HG03565 (cell line): ENCODE measurements around the gene ARHGAP9.
"Not testable (repeated sequence)": the region's sequence is repeated elsewhere in the genome, so short reads cannot be mapped to it uniquely, and the experiment has no call there.

Source experiments
- ATAC-seq: cut with Tn5 transposase; IDR thresholded peaks from one replicate; pipeline ENCODE4 v1.9.1; 2021; ENCODE audit warnings: mild to moderate bottlenecking, moderate library complexity; ENCODE audit not compliant: unreplicated experiment

Gene ARHGAP9

DNA sequence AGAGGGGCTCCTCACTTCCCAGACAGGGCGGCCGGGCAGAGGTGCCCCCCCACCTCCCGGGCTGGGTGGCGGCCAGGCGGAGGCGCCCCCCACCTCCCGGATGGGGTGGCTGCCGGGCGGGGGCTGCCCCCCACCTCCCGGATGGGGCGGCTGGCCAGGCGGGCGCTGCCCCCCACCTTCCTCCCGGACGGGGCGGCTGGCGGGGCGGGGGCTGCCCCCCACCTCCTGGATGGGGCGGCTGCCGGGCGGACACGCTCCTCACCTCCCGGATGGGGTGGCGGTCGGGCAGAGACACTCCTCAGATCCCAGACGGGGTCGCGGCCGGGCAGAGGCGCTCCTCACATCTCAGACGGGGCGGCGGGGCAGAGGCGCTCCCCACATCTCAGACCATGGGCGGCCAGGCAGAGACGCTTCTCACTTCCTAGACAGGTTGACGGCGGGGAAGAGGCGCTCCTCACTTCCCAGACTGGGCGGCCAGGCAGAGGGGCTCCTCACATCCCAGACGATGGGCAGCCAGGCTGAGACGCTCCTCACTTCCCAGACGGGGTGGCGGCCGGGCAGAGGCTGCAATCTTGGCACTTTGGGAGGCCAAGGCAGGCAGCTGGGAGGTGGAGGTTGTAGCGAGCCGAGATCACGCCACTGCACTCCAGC is 15.5 kb upstream of the ARHGAP9 start:
- not testable (repeated sequence) for ATAC-seq

DNA sequence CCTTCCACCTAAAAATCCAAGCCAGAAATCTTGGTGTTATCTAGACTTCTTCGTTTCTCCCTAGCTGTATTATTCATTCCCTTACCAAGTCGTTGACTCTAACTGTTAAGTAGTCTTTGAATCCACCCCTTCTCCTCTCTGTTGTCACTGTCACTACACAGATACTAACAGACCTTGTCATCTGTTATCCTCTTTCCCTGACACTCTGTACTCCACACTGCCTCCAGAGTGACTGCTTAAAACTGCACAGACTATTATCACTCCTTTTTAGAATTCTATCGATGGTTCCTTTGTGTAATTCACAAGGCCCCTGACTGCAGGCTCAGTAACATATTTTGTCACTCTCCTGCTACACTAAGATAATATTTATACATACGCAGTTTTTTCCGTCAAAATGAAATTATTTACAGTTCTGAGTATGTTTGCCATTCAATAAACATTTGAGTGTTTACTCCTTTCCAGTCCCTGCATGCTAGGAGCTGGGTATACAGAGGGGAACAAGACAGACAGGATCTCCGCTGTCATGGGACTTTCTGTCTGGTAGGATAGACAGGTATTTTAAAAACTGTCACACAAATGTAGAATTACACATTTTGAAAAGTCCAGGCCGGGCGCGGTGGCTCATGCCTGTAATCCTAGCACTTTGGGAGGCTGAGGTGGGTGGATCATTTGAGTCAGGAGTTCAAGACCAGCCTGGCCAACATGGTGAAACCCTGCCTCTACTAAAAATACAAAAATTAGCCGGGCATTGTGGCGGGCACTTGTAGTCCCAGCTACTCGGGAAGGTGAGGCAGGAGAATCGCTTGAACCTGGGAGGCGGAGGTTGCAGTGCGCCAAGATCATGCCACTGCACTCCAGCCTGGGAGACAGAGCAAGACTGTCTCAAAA is 12.0 kb upstream of the ARHGAP9 start:
- ATAC-seq: no peak

DNA sequence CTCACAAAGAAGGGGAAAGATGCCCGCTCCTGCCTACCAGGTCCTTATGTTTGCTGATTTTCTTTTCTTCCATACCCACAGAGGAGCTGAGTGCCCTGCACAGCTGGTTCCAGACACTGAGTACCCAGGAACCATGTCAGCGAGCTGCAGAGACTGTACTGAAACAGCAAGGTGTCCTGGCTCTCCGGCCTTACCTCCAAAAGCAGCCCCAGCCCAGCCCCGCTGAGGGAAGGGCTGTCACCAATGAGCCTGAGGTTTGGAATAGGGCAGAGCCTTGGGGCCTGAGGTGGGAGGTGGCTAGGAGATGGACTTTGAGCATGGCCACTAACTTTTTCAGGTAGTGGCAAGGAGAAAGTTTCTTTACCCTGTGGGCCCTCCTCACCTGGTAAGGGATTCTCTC is 10.5 kb upstream of the ARHGAP9 start:
- ATAC-seq: no peak

DNA sequence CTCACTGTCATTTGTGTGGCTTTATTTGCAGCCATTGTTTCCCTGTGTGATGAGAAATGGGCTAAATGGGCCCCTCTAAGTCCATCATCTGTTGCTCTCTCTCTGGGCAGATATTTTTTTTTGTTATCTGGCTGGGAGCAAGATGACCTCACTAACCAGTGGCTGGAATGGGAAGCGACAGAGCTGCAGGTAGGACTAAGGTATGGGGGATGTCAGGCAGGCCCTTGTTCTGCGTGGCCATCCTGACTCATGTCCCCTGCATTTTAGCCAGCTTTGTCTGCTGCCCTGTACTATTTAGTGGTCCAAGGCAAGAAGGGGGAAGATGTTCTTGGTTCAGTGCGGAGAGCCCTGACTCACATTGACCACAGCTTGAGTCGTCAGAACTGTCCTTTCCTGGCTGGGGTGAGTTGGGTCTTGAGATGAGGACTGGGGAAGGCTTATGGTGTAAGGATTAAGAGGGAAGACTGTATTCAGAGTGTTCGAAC is 9.5 kb upstream of the ARHGAP9 start:
- ATAC-seq: no peak

DNA sequence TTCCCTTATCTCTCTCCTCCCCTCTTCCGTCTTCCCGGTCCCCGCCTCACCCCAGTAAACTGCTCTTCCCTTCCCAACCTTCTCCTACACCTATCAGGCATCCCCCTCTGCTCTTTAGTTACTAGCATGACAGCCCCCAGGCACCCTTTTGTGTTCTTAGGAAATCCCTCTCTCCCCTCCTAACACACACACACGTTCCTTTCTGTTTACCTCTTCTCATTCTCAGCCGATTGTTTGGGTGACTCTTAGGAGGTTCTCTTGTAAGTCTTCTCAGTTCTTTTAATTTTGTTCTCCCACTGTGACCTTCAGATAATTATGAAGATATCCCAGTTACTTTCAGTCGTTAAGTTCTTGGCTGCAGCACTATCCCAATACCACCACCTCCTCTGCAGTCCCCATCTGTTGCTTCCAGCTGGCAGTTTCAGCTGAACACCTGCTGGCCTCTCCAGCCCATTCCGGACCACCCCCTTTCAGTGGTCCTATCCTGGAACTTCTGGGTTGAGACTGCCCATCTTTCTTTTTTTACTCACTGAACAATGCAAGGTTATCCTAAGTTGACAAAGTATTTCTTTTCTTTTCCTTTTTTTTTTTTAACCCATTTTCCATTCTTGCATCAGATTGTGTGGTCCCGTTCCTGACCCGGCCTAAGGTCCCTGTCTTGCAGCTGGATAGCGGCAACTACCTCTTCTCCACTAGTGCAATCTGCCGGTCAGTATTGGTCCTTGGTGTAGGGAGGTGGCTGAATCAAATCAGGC is 8.9 kb upstream of the ARHGAP9 start:
- no peak for ATAC-seq

DNA sequence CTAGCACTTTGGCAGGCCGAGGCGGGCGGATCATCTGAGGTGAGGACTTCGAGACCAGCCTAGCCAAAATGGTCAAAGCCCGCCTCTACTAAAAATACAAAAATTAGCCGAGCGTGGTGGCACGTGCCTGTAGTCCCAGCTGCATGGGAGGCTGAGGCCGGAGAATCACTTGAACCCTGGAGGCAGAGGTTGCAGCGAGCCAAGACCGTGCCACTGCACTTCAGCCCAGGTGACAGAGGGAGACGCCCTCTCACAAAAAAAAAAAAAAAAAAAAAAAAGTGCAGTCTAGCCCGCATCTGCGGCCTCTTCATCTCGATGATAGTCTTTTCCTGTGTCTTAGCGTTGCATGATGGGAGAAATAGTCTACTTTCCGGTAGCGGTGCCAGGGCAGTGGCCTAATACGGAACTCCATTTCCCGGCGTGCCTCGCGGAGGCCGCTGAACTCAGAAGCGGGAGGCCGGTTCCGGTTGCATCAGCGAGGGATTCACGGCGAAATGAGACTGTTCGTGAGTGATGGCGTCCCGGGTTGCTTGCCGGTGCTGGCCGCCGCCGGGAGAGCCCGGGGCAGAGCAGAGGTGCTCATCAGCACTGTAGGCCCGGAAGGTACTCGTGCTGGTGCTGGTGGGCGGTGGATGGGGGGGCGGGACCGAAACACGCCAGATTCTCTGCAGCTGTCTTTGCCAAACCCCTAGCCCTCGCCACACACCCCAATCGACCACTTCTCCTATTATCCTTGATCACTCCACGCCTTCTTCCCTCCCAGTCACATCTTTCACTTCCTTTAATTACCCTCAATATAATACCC is 8.1 kb upstream of the ARHGAP9 start, which contains the start of gene MARS1:
Gene MARS1 (plus strand): TSS at position 472 of the 805 bp plus-strand sequence. CDS start 23 bp downstream, at position 495.
- peak; percentile 99 for ATAC-seq

DNA sequence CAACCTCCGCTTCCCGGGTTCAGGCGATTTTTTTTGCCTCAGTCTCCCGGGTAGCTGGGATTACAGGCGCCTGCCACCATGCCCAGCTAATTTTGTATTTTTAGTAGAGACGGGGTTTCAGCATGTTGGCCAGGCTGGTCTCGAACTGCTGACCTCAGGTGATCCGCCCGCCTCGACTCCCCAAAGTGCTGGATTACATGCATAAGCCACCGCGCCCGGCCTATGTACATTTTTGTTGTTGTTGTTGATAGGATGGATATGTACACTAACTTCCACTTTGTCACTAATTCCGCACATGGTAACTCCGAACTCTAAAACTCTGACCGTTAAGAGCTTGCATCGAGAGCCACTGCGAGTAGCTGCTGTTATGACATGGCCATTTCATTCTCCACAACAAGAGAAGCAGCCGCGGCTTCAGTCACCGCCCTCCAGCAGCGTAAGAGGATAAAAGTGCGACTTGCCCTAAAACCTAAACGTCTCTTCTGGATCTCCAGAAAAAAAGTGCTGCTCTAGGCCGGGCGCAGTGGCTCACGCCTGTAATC is 7.5 kb upstream of the ARHGAP9 start:
- ATAC-seq: no peak

DNA sequence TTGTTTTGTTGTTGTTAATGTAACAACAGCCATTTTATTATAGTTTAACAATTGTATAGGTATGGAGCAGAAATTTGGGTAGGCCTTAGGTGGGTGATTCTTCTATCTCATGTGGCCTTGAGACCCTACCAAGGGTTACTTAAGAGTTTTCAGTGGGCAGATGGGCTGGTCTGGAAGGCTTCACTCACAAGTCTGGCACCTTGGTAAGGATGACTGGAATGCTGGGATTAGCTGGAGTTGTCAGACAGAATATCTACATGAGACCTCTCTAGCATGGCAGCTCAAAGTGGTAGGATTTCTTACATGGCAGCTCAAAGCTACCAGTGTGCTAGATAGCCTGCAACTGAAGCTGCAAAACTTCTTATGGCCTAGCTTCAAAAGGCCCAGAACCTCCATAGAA is 6.0 kb upstream of the ARHGAP9 start:
- no peak for ATAC-seq

DNA sequence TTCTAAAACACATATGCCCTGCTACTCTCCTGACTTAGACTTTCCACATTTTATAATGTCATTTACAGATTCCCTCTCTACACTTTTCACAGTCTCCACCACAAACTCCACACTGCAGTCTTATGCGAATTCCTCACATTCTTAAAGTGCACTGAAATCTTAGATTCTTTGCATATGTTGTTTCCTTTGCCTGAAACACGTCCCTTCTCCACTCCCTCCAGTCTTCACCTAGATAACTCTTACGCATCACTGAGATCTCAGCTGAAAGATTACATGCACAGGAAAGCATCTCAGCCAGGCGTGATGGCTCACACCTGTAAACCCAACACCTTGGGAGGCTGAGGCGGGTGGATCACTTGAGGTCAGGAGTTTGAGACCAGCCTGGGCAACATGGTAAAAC is 3.8 kb upstream of the ARHGAP9 start:
- ATAC-seq: no peak

DNA sequence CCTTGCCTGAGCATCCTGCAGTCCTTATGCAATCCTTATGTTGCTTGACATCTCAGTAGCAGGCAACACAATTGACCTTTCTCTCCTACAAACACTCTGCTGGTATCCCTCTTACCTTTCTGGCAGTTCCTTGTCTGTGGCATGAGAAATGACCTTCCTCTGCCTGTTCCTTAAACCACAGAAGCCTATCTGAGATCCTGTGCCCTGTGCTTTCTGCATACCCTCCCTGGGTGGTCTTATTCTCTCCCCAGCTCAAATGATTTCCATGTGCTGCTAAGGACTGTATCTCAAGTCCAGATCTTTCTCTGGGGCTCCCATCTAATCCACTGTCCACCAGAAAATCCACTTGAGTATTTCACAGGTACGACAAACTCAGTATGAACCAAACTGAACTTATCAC is 2.0 kb upstream of the ARHGAP9 start:
- no peak for ATAC-seq

DNA sequence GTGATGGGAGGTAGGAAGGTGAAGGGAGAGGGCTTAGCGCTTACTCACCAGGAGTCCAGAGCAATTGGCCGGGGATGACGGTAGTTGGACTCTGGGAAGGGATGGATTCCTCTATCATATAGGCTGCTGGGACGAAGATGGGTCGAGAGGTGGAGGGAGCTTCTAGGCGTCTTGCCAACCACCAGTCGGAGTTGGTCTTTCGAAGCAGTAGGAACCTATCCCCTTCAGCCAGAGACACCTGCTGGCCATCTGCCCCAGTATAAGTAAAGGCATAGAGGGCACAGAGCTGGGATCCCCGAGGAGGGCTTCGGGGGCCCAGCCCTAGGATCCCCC is 657 bp downstream of the ARHGAP9 start:
- ATAC-seq: no peak

DNA sequence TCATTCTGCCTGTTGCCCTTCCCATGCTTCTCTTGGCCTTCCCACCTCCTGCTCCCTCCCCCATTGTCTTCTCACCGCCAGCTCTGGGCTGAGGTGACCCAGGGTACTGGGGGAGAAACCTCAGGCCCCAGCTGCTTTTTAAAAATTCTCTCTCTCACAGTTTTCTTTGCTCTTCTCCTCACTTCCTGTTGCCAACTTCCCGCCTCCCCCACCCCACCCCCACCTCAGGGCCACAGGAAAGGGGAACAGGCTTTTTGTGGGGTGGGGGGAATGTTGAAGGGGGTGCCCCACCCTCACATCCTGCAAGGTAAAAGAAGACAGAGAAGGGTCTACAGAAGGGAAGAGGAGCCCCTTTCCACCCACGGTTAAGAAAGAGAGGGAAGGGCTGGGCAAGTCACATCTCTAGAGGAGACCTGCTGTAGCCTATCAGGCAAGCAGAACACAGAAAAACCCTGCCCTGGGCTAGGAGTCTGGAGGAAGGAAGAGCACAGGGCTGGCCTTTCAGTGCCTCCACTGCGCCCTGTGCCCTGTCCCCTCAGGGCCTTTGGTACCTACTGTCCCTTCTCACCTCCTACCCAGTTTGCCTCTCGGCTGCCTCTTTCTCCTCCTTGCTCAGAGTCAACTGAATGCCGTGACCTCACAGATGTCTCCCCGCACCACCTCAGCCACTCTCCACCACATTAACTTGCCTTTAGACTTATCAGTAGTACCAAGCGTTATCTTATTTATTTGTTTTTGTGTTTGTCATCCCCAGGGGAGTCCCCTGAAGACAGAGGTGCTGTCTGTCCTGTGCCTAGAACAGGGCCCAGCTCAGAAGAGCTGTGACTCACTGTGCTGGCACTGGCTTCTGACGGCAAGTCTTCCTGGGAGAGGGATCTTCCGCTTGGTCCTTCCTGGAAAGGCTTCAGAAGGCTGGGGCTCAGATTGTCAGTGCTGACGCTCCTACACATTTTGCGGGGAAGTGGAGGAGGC is 1.7 kb downstream of the ARHGAP9 start:
- no peak for ATAC-seq

DNA sequence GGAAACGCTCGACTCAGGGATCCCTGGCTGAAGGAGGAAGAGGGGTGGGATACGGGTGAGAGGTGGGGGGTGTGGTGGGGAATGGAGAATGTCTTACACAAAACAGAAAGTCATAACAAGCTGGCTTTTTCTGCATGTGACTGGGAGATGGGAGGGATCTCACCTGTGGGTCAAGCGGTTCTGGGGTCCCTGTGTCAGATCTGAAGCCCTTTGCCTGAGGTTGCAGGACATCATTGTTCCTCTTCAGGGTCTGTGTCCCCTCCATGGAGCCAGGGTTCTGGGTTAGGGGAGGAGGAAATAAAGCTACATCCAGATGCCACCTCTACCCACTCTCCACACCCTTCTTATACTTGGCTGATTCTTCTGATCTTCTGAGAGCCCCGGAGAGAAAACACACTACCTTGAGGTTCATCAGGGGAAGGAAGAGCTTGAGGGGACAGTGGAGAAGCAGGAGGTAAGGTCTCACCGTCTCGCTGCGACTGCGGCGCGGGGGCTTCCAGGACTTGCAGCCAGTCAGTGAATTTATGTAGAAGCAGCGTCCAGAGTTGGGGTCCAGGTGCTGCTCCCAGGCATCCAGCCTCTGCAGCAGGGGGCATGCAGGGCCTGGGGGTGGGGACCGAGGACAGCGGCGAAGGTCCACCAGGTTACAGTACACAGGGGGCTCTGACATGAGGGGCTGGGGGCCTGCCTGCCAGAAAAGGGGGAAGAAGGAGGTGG is 2.5 kb downstream of the ARHGAP9 start:
- ATAC-seq: no peak

DNA sequence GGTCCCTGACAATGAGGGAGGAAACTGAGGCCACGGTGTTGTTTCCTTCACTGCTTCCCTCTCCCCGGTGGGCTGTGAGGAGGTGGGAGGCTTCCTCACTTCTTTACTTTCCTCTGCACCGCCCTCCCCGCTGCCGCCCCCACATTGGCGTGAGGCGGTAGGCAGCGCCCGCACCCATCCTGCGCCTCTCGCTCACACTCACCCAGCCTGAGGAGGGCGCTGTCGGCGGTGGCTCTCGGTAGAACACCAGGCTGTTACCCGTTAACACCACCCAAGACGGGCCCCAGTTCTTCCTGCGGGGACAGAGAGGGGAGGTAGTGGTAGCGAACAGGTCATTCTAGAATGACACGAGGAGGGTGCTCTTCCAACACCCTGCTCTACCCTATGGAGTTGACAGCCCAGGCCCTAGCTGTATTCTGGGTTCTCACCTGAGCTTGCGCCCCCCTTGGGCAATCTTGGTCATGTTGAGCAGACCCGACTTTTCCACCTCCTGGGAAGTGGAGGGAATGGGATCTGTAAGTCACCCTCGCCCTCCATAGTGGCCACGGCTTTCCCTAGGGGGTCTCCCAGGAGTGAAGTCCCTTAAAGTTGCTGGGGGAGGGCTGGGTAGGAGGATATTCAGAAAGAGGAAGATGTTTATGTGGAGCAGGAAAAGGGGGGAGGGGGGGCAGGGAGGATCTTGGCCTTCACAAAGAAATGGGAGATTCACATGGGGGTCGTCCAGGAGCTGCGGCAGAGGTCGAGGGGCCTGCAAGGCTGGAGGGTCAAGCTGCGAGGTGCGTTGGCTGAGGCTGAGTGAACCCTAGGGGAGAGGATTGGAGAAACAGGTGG is 3.3 kb downstream of the ARHGAP9 start:
- no peak for ATAC-seq

DNA sequence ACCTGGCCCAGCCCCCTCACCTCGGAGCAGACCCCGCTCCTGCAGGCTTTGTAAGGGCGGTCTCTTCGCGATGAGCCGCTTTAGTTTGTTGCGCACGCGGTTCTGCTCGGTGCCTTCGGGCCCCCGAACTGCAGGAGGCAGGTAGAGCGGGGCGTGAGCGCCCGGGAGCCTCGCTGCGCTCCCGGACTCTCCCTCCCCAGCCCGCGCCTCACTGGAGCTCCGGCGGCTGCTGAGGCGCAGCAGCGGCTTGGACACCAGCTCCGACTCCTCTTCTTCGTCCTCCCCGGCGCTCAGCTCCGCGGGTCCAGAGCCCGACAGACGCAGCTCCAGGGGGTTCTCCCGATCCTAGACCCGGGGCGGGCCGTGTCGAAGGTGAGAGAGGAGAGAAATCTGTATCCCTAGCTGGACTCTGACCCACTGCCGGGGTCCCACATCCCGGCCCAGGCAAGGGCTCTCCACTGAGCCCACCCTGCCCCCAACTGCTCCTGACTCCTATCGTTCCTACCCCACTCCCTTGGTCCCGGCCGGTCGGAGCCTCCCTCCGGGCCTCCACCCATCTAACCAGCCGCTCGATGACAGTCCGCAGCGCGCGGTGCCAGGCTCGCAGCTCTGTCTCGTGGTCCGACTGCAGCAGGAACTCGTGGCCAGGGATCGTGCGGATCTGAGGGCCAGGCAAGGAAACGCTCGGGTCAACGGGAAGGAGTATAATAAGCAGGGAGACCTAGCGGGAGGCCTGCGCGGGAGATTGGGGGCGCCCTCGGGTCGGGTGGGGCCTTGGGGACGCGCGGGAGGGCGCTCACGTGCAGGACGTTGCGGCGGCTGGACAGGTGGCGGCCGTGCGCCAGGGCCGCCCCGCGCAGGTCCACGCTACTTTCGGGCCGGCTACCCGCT is 4.2 kb downstream of the ARHGAP9 start:
- ATAC-seq: no peak

DNA sequence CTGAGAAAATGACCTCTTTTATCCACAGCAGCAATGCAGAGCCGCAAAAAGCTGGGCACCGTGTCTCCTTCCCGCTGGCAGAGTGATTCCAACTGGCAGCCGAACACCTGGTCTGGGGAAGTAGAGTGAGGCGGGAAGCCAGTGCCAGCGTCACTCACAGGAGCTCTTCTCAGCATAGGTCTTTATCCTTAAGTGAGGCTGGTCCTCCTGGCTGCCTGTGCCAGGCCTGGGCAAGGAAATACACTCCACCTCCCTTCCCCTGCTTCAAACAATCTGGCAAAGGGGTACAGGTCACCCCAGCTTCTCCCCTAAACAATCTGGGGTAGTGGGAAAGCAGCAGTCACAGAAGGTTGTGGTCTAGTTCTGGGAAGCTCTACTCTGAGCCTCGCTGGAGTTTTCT is 4.8 kb downstream of the ARHGAP9 start:
- ATAC-seq: no peak

DNA sequence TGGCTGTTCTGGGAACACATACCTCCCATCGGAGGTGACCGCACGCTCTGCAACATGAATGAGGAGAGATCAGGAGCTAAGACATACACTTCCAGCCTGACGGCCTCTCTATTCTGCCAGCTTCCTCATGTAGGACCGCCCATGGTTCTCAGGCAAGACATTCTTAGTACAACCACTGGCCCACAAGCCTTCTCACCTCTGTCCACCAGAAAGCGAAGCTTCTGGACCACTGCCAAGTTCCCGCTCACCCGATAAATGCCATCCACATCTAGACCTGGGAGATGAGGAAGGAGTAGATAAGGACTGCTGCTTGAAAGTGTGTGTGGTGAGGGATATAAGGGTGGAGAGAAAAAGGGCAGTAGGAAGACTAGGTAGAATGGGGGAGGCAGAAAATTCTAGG is 5.2 kb downstream of the ARHGAP9 start:
- no peak for ATAC-seq
